ENCODE data around the gene SEMA6B.

DNA sequence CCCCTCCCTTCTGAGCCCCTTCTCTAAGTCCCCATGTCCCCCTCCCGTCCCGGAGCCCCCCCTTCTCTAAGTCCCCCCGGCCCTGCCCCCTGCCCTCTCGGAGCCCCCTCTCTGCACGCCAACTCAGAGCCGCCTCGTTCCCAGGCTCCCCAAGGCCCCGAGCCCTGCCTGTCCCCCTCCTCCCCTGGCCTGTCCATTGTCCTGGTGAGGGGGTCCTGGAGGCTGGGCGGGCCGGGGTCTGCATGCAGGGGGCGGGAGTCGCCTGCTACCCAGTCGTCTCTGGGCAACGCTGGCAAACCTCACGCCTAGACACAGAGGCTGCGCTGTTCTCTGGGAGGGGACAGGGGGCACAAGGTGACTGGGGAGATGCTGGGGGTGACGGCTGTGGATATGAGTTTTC is 39.2 kb upstream of the SEMA6B start:
- TF ChIP-seq RAD51 (IDR thresholded peaks at IDR 0.05) (no peak), SMC3 (IDR thresholded peaks at IDR 0.05; ENCODE audit: borderline replicate concordance, low read length) (no peak), YY1 (IDR thresholded peaks at IDR 0.05; ENCODE audit: low read depth, low read length) (no peak), RAD21 (IDR thresholded peaks at IDR 0.05; ENCODE audit: insufficient read depth, low read depth, low read length) (no peak), NRF1 (conservative IDR thresholded peaks at IDR 0.05; ENCODE audit: low read depth, low read length) (no peak), POLR2AphosphoS5 (IDR thresholded peaks at IDR 0.05; ENCODE audit: low read length) (no peak), EP300 (IDR thresholded peaks at IDR 0.05; ENCODE audit: borderline replicate concordance in 1 of 2, control insufficient read depth in 1 of 2, low read depth in 2 of 2, low read length in 2 of 2) (no peak), POLR2A (IDR thresholded peaks at IDR 0.05; ENCODE audit: low read depth, low read length) (no peak), KDM1A (IDR thresholded peaks at IDR 0.05; ENCODE audit: borderline replicate concordance) (no peak)
- TF ChIP-seq, protein P1, sequence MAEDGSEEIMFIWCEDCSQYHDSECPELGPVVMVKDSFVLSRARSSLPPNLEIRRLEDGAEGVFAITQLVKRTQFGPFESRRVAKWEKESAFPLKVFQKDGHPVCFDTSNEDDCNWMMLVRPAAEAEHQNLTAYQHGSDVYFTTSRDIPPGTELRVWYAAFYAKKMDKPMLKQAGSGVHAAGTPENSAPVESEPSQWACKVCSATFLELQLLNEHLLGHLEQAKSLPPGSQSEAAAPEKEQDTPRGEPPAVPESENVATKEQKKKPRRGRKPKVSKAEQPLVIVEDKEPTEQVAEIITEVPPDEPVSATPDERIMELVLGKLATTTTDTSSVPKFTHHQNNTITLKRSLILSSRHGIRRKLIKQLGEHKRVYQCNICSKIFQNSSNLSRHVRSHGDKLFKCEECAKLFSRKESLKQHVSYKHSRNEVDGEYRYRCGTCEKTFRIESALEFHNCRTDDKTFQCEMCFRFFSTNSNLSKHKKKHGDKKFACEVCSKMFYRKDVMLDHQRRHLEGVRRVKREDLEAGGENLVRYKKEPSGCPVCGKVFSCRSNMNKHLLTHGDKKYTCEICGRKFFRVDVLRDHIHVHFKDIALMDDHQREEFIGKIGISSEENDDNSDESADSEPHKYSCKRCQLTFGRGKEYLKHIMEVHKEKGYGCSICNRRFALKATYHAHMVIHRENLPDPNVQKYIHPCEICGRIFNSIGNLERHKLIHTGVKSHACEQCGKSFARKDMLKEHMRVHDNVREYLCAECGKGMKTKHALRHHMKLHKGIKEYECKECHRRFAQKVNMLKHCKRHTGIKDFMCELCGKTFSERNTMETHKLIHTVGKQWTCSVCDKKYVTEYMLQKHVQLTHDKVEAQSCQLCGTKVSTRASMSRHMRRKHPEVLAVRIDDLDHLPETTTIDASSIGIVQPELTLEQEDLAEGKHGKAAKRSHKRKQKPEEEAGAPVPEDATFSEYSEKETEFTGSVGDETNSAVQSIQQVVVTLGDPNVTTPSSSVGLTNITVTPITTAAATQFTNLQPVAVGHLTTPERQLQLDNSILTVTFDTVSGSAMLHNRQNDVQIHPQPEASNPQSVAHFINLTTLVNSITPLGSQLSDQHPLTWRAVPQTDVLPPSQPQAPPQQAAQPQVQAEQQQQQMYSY (CRISPR knock-in tag; IDR thresholded peaks at IDR 0.05), result no peak
- TF ChIP-seq, protein P2, sequence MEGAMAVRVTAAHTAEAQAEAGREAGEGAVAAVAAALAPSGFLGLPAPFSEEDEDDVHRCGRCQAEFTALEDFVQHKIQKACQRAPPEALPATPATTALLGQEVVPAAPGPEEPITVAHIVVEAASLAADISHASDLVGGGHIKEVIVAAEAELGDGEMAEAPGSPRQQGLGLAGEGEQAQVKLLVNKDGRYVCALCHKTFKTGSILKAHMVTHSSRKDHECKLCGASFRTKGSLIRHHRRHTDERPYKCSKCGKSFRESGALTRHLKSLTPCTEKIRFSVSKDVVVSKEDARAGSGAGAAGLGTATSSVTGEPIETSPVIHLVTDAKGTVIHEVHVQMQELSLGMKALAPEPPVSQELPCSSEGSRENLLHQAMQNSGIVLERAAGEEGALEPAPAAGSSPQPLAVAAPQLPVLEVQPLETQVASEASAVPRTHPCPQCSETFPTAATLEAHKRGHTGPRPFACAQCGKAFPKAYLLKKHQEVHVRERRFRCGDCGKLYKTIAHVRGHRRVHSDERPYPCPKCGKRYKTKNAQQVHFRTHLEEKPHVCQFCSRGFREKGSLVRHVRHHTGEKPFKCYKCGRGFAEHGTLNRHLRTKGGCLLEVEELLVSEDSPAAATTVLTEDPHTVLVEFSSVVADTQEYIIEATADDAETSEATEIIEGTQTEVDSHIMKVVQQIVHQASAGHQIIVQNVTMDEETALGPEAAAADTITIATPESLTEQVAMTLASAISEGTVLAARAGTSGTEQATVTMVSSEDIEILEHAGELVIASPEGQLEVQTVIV (IDR thresholded peaks at IDR 0.05; ENCODE audit: borderline replicate concordance, partially characterized antibody), result no peak
- TF ChIP-seq, protein P3, sequence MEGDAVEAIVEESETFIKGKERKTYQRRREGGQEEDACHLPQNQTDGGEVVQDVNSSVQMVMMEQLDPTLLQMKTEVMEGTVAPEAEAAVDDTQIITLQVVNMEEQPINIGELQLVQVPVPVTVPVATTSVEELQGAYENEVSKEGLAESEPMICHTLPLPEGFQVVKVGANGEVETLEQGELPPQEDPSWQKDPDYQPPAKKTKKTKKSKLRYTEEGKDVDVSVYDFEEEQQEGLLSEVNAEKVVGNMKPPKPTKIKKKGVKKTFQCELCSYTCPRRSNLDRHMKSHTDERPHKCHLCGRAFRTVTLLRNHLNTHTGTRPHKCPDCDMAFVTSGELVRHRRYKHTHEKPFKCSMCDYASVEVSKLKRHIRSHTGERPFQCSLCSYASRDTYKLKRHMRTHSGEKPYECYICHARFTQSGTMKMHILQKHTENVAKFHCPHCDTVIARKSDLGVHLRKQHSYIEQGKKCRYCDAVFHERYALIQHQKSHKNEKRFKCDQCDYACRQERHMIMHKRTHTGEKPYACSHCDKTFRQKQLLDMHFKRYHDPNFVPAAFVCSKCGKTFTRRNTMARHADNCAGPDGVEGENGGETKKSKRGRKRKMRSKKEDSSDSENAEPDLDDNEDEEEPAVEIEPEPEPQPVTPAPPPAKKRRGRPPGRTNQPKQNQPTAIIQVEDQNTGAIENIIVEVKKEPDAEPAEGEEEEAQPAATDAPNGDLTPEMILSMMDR (IDR thresholded peaks at IDR 0.05 in 2 of 3, conservative IDR thresholded peaks at IDR 0.05 in 1 of 3; ENCODE audit: control insufficient read depth in 2 of 3, extremely low read depth in 1 of 3, insufficient read depth in 1 of 3, low read depth in 3 of 3, low read length in 3 of 3), result no peak

All from GM12878 (cell line).